ENCODE results near the gene BTAF1.

GRCh38 chr10:92068900-92069299, 145.3 kb downstream of the BTAF1 start:
- TF ChIP-seq, protein P1, sequence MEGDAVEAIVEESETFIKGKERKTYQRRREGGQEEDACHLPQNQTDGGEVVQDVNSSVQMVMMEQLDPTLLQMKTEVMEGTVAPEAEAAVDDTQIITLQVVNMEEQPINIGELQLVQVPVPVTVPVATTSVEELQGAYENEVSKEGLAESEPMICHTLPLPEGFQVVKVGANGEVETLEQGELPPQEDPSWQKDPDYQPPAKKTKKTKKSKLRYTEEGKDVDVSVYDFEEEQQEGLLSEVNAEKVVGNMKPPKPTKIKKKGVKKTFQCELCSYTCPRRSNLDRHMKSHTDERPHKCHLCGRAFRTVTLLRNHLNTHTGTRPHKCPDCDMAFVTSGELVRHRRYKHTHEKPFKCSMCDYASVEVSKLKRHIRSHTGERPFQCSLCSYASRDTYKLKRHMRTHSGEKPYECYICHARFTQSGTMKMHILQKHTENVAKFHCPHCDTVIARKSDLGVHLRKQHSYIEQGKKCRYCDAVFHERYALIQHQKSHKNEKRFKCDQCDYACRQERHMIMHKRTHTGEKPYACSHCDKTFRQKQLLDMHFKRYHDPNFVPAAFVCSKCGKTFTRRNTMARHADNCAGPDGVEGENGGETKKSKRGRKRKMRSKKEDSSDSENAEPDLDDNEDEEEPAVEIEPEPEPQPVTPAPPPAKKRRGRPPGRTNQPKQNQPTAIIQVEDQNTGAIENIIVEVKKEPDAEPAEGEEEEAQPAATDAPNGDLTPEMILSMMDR (IDR thresholded peaks at IDR 0.05; ENCODE audit: low read depth, low read length, poor library complexity, severe bottlenecking), result no peak
- TF ChIP-seq EZH2phosphoT487 (IDR thresholded peaks at IDR 0.05; ENCODE audit: borderline replicate concordance, low read length), result no peak

Data from DOHH2 (cell line).